HepG2 (cell line): Measurements from ENCODE around the gene HOXD9. TPM values are rescaled to one million over a fixed set of nuclear protein-coding genes. Genes with fewer than 3 reads are reported as not detected.

Experiments used
- ATAC-seq: fragments of 200-7000 bp; cut with Tn5 transposase; 3 replicates; pipeline ENCODE4 v1.9.1; 2020; ENCODE audit warnings: mild to moderate bottlenecking, moderate library complexity
- BruUV-seq: library from RNA; stranded (reverse); fragments of 400-500 nt; replicated peaks from 2 replicates; lab custom pipeline; 2021; lab: Mats Ljungman, UMichigan
- CTCF ChIA-PET: fragments of 300-600 bp; formaldehyde crosslinking; extraction: SDS; loops from one replicate; lab custom pipeline; 2021; ENCODE audit warnings: low total read pairs, inconsistent platforms, low intra/inter-chr PET ratio; lab: Yijun Ruan, JAX
- POLR2A ChIA-PET: fragments of 350-600 bp; sonication (Branson Sonifier 250); formaldehyde crosslinking; loops from one replicate; lab custom pipeline; 2020; ENCODE audit warnings: antibody characterized with exemption, inconsistent platforms; lab: Yijun Ruan, JAX
- DNase-seq: peaks from one replicate; pipeline ENCODE4 v3.0.0-alpha.2; 2015; ENCODE audit warnings: low spot score
- FAIRE-seq: peaks from 3 replicates; lab custom pipeline; 2011; peaks lifted over from hg19 to GRCh38; lab: Jason Lieb, UNC
- H2AFZ ChIP-seq: one replicate; pipeline ENCODE4 v1.6.1; 2011; ENCODE audit warnings: low read length, inconsistent platforms
- H3K27ac ChIP-seq: fragments of 300-600 bp; 3 replicates; pipeline ENCODE4 v1.8.0; 2011; ENCODE audit warnings: mixed run types, mild to moderate bottlenecking, mixed read lengths, low read length, inconsistent platforms; ENCODE audit not compliant: insufficient read depth; ENCODE audit errors: extremely low read length
- H3K27me3 ChIP-seq, 2 experiments: fragments of 200-600 bp in 1 of 2; 2 replicates in 1 of 2; 3 replicates in 1 of 2; pipeline versions ENCODE4 v1.6.0 to v1.8.0; 2011; ENCODE audit warnings: low read length in 2 of 2, mild to moderate bottlenecking in 2 of 2, moderate library complexity in 2 of 2, inconsistent platforms in 1 of 2; ENCODE audit not compliant: insufficient read depth in 2 of 2, control insufficient read depth in 1 of 2
- H3K36me3 ChIP-seq, 2 experiments: fragments of 200-600 bp in 1 of 2; replicated peaks in 1 of 2; 2 replicates in 1 of 2; 3 replicates in 1 of 2; pipeline versions ENCODE4 v1.5.1 to v1.8.0; 2011; ENCODE audit warnings: low read length in 2 of 2, inconsistent platforms in 1 of 2; ENCODE audit not compliant: insufficient read depth in 2 of 2, control insufficient read depth in 1 of 2
- H3K4me1 ChIP-seq: 2 replicates; pipeline ENCODE4 v1.5.1; 2012; ENCODE audit warnings: low read length, inconsistent platforms; ENCODE audit not compliant: insufficient read depth
- H3K4me2 ChIP-seq: 2 replicates; pipeline ENCODE4 v1.6.0; 2011; ENCODE audit warnings: low read depth, low read length, inconsistent platforms
- H3K4me3 ChIP-seq, 3 experiments: fragments of 200-600 bp in 1 of 3; sonication (generic), shearing (Covaris generic) in 1 of 3; replicated peaks in 1 of 3; 2 replicates each; pipeline ENCODE4 v1.5.1; 2011 to 2016; ENCODE audit warnings: low read length in 3 of 3, inconsistent platforms in 2 of 3, low read depth in 2 of 3, mild to moderate bottlenecking in 2 of 3, control low read depth in 1 of 3, mixed read lengths in 1 of 3; ENCODE audit not compliant: insufficient read depth in 1 of 3
- H3K79me2 ChIP-seq: one replicate; pipeline ENCODE4 v1.6.1; 2011; ENCODE audit warnings: low read length, inconsistent platforms; ENCODE audit not compliant: insufficient read depth
- H3K9ac ChIP-seq: 2 replicates; pipeline ENCODE4 v1.6.0; 2011; ENCODE audit warnings: mild to moderate bottlenecking, low read depth, low read length, inconsistent platforms; ENCODE audit not compliant: insufficient read depth
- H3K9me3 ChIP-seq: 2 replicates; pipeline ENCODE4 v1.5.1; 2012; ENCODE audit warnings: mild to moderate bottlenecking, low read length
- H4K20me1 ChIP-seq: 2 replicates; pipeline ENCODE4 v1.6.0; 2011; ENCODE audit warnings: inconsistent platforms, mild to moderate bottlenecking, low read length, moderate library complexity; ENCODE audit not compliant: insufficient read depth
- ATF7-NPFF ChIP-seq: sonication (generic); formaldehyde crosslinking; IDR thresholded peaks from 2 replicates; pipeline ENCODE4 v1.8.1; 2023; ENCODE audit warnings: mild to moderate bottlenecking, low read depth, missing genetic modification reagents, moderate library complexity
- BRF2 ChIP-seq: sonication (generic); formaldehyde crosslinking; IDR thresholded peaks from 2 replicates; pipeline ENCODE4 v1.8.1; 2022; ENCODE audit warnings: mild to moderate bottlenecking, missing genetic modification reagents
- CTCF ChIP-seq: sonication (generic); formaldehyde crosslinking; IDR thresholded peaks from 2 replicates; pipeline ENCODE4 v1.5.0; 2020; ENCODE audit warnings: mild to moderate bottlenecking, missing genetic modification reagents, moderate library complexity
- DR1 ChIP-seq: sonication (generic); formaldehyde crosslinking; IDR thresholded peaks from 2 replicates; pipeline ENCODE4 v1.8.0; 2021; ENCODE audit warnings: mild to moderate bottlenecking, missing genetic modification reagents, inconsistent platforms
- PAXIP1 ChIP-seq: sonication (generic); formaldehyde crosslinking; conservative IDR thresholded peaks from 2 replicates; pipeline ENCODE4 v1.4.0; 2020; ENCODE audit warnings: mild to moderate bottlenecking, missing genetic modification reagents, moderate library complexity
- RAD21 ChIP-seq: fragments of 450-650 bp; formaldehyde crosslinking; IDR thresholded peaks from 2 replicates; pipeline ENCODE4 v1.5.0; 2020; ENCODE audit warnings: mild to moderate bottlenecking
- SKIL ChIP-seq: sonication (generic); formaldehyde crosslinking; IDR thresholded peaks from 2 replicates; pipeline ENCODE4 v1.8.0; 2022; ENCODE audit warnings: missing genetic modification reagents, mild to moderate bottlenecking, moderate library complexity, borderline replicate concordance
- STAG1 ChIP-seq: sonication (generic); formaldehyde crosslinking; IDR thresholded peaks from 2 replicates; pipeline ENCODE4 v1.4.0; 2020; ENCODE audit warnings: missing genetic modification reagents
- ZNF644 ChIP-seq: IDR thresholded peaks from 2 replicates; pipeline ENCODE4 v1.6.1; 2016; ENCODE audit warnings: low read depth
- ZNF703 ChIP-seq: sonication (generic); formaldehyde crosslinking; IDR thresholded peaks from 2 replicates; pipeline ENCODE4 v1.5.1; 2020; ENCODE audit warnings: missing genetic modification reagents, mild to moderate bottlenecking, moderate library complexity, borderline replicate concordance
- in situ Hi-C: cut with HindIII; loops from 2 replicates; pipeline ENCODE4 v1.10.0; 2017; ENCODE audit warnings: low pct_unique_long_range_greater_than_20kb; ENCODE audit not compliant: extremely low pct_ligation_motif_present
- intact Hi-C: fragments of 100-400 bp; cut with micrococcal nuclease; formaldehyde crosslinking; loops from one replicate; pipeline ENCODE4 v1.10.0; 2022; ENCODE audit not compliant: unreplicated experiment
- polyA plus RNA-seq, 8 experiments: library from polyadenylated mRNA; depleted of rRNA in 3 of 8; stranded (reverse) in 7 of 8; unstranded in 1 of 8; fragments of >200 nt; fragmentation: Illumina TruSeq in 4 of 8; extraction: Trizol in 4 of 8; gene quantifications; 2 replicates each; pipeline versions ENCODE4 v1.2.1 to v1.2.3, GENCODE V29; 2011 to 2016; ENCODE audit warnings: low read depth in 4 of 8, missing spikeins in 1 of 8, mixed read lengths in 1 of 8; ENCODE audit not compliant: insufficient read depth in 1 of 8
- total RNA-seq, 5 experiments: library from RNA; depleted of rRNA; stranded (reverse); fragments of >200 nt; fragmentation: Illumina TruSeq; extraction: Trizol; gene quantifications; 2 replicates each; pipeline ENCODE4 v1.2.3, GENCODE V29; 2016; ENCODE audit warnings: low read depth in 1 of 5

Gene HOXD9
- total and polyA plus RNA-seq, 2 of the 13 experiments (the other 11 are each of a cell fraction or from before 2014, with no cell fraction given), result not detected

GRCh38 chr2:176134035-176134434 lies 11.5 kb downstream of the HOXD9 start (continued):
- TF ChIP-seq SKIL (CRISPR knock-in tag), result no peak
- TF ChIP-seq PAXIP1 (CRISPR knock-in tag), result no peak
- TF ChIP-seq ATF7-NPFF (CRISPR knock-in tag), result no peak
- no peak for TF ChIP-seq ZNF644 (CRISPR knock-in tag)
- TF ChIP-seq DR1 (CRISPR knock-in tag), result no peak
- no peak for TF ChIP-seq ZNF703 (CRISPR knock-in tag)

- no peaks in the 10 kb centered on the region for H3K9me3 ChIP-seq
- H3K4me3 ChIP-seq, result no peak overlapping the region
- peaks cover 9 to 90% of the 10 kb centered on the region in 2 experiments; a peak in 4 of 5 replicates for H3K27me3 ChIP-seq
- no peaks in the 10 kb centered on the region for H3K79me2 ChIP-seq
- DNase-seq (peak; percentile 23), FAIRE-seq (no peak), ATAC-seq (peak; percentile 45)
- no TSS peak for BruUV-seq
- no peaks in the 10 kb centered on the region for H4K20me1 ChIP-seq
- no peak overlapping the region for H3K9ac ChIP-seq
- CTCF ChIA-PET, result no interaction called here
- 0 out of 2 replicates have a peak, but pooled peaks cover 4% of the 10 kb centered on the region for H3K4me1 ChIP-seq
- no peaks in the 10 kb centered on the region for H3K36me3 ChIP-seq
- no peak for TF ChIP-seq BRF2 (CRISPR knock-in tag)
- TF ChIP-seq RAD21 (CRISPR knock-in tag), result peak; percentile 16; the same call in 1 of the 2 replicates
- peak; percentile 66 for TF ChIP-seq STAG1 (CRISPR knock-in tag)
- TF ChIP-seq CTCF (CRISPR knock-in tag), result peak; percentile 31; the same call in 1 of the 2 replicates
- no peak overlapping the region for H3K4me2 ChIP-seq
- no peak overlapping the region for H2AFZ ChIP-seq
- no peak overlapping the region for H3K27ac ChIP-seq
- POLR2A ChIA-PET, result no interaction called here
- in situ Hi-C loops, result no loop called here
- intact Hi-C loops, result no loop called here
Observed at GRCh38 chr2:176135035-176135440, 12.5 kb downstream of the HOXD9 start.
